ENCODE measurements around the gene ELP5. TPM values are rescaled to one million over a fixed set of nuclear protein-coding genes. Genes with fewer than 3 reads are reported as not detected.

Gene ELP5
- total RNA-seq, 2 experiments from 2014 or later, result 84.6 to 97.3 TPM

DNA sequence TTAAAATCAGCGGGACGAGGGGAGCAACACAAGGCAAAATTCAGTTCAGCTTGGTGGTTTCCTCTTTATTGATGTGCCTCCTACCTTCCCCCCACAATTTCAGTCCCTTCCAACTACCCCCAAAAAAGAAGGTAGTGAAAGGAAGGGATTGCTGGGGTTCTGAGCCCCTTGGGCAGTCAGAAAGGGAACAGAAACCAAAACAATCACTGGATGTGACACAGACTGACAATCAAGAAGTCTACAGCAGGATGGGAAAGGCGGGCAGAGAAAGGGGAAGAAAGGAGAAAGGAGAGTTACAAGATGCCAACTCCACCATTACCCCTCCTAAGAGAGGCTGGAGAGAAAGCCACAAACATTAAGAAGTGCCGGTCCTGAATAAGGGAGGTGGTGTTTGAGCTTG, 11.6 kb upstream of the ELP5 start:
- peak overlapping the region; percentile 93 for H3K4me2 ChIP-seq (ENCODE audit: low read length)
- POLR2A ChIA-PET, result interaction anchor here (1.0 to 1.3 kb wide), 2 partner anchors 8 to 10 kb away, joined by 3 read pairs; no protein-coding TSS in a partner anchor
- peak overlapping the region; percentile 86 for H3K4me3 ChIP-seq (ENCODE audit: low read depth, low read length, poor library complexity, severe bottlenecking)
- BruUV-seq (replicated peaks), result no TSS peak
- intact Hi-C loops (cut with micrococcal nuclease; ENCODE audit: unreplicated experiment), result loop anchor here (5.0 kb wide), 1 partner anchor 332 kb away; no protein-coding TSS in a partner anchor
- CTCF ChIA-PET (ENCODE audit: unreplicated experiment), result no interaction called here
- TF ChIP-seq, protein P1, sequence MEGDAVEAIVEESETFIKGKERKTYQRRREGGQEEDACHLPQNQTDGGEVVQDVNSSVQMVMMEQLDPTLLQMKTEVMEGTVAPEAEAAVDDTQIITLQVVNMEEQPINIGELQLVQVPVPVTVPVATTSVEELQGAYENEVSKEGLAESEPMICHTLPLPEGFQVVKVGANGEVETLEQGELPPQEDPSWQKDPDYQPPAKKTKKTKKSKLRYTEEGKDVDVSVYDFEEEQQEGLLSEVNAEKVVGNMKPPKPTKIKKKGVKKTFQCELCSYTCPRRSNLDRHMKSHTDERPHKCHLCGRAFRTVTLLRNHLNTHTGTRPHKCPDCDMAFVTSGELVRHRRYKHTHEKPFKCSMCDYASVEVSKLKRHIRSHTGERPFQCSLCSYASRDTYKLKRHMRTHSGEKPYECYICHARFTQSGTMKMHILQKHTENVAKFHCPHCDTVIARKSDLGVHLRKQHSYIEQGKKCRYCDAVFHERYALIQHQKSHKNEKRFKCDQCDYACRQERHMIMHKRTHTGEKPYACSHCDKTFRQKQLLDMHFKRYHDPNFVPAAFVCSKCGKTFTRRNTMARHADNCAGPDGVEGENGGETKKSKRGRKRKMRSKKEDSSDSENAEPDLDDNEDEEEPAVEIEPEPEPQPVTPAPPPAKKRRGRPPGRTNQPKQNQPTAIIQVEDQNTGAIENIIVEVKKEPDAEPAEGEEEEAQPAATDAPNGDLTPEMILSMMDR (conservative IDR thresholded peaks at IDR 0.05; ENCODE audit: low read length), result no peak
- TF ChIP-seq EZH2phosphoT487 (IDR thresholded peaks at IDR 0.05; ENCODE audit: borderline replicate concordance, low read depth, low read length), result no peak
- H3K9me3 ChIP-seq (ENCODE audit: low read length), result no peaks in the 10 kb centered on the region
- no peak overlapping the region for H2AFZ ChIP-seq (ENCODE audit: low read length)
- peaks cover 60% of the 10 kb centered on the region for H3K36me3 ChIP-seq (ENCODE audit: insufficient read depth, low read length)
- peak overlapping the region; percentile 72 for H3K27ac ChIP-seq (ENCODE audit: low read depth, low read length, poor library complexity, severe bottlenecking)
- no peak for DNase-seq (ENCODE audit: low spot score)
- H3K9me2 ChIP-seq (ENCODE audit: insufficient read depth, low read length), result no peaks in the 10 kb centered on the region
- peaks cover 52% of the 10 kb centered on the region for H3K4me1 ChIP-seq (ENCODE audit: insufficient read depth, low read length, poor library complexity, severe bottlenecking)
- H3K79me2 ChIP-seq (ENCODE audit: insufficient read depth, low read depth, low read length), result peaks cover 30% of the 10 kb centered on the region
- H4K20me1 ChIP-seq (ENCODE audit: insufficient read depth, low read length), result 0 out of 2 replicates have a peak, but pooled peaks cover 8% of the 10 kb centered on the region

DNA sequence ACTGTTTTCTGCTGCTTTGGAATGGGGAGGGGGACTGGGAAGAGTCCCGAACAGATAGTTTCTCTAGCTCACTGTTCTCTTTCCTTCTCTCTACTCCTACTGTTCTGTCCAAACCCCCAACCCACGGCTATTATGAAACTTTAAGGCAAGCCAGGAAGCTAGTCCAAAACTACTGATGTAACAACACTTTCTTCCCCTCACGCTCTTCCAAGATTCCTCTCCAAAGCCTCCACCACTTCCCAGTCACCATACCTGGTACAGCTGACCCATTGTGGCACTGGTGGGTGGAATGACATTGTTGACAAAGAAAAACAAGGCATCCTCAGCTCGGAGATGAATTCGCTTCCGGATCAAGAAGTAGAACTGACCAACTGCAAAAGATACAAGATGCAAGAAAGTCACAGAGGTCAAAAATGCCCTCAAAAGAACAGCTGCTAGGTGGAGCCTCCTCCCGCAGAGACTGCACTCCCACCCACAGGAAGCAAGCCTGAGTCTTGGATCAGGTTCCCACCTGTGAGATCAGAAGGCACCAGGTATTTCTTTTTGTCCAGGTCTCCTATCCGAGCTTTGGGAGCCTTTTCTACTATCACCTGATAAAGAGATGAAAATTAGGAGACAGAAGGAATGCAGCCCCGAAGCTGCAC, 10.8 kb upstream of the ELP5 start:
- peak overlapping the region; percentile 93 for H3K4me2 ChIP-seq (ENCODE audit: low read length)
- CTCF ChIA-PET (ENCODE audit: unreplicated experiment), result no interaction called here

More for the DNA sequence above, 10.8 kb upstream of the ELP5 start:
- Histone ChIP-seq H3K36me3 (ENCODE audit: insufficient read depth, low read length) (peaks cover 59% of the 10 kb centered on the region), H3K27ac (ENCODE audit: low read depth, low read length, poor library complexity, severe bottlenecking) (peak overlapping the region; percentile 72), H3K9me2 (ENCODE audit: insufficient read depth, low read length) (no peaks in the 10 kb centered on the region), H4K20me1 (ENCODE audit: insufficient read depth, low read length) (0 out of 2 replicates have a peak, but pooled peaks cover 8% of the 10 kb centered on the region), H3K79me2 (ENCODE audit: insufficient read depth, low read depth, low read length) (peaks cover 31% of the 10 kb centered on the region), H2AFZ (ENCODE audit: low read length) (no peak overlapping the region), H3K4me3 (ENCODE audit: low read depth, low read length, poor library complexity, severe bottlenecking) (peak overlapping the region; percentile 86), H3K9me3 (ENCODE audit: low read length) (no peaks in the 10 kb centered on the region), H3K4me1 (ENCODE audit: insufficient read depth, low read length, poor library complexity, severe bottlenecking) (peaks cover 43% of the 10 kb centered on the region)
- POLR2A ChIA-PET, result interaction anchor here (1.3 kb wide), 1 partner anchor 9 kb away, joined by 3 read pairs; no protein-coding TSS in a partner anchor
- intact Hi-C loops (cut with micrococcal nuclease; ENCODE audit: unreplicated experiment), result loop anchor here (5.0 kb wide), 1 partner anchor 331 kb away; no protein-coding TSS in a partner anchor
- no peak for TF ChIP-seq EZH2phosphoT487 (IDR thresholded peaks at IDR 0.05; ENCODE audit: borderline replicate concordance, low read depth, low read length)
- TF ChIP-seq, protein P1 (conservative IDR thresholded peaks at IDR 0.05; ENCODE audit: low read length), result no peak
- no peak for DNase-seq (ENCODE audit: low spot score)
- no TSS peak for BruUV-seq (replicated peaks)

Measured in OCI-LY7 (cell line).